CD14-positive monocyte (primary cell): ENCODE results near the gene GFOD1. TPM values are rescaled to one million over a fixed set of nuclear protein-coding genes. Genes with fewer than 3 reads are reported as not detected.

Experiments used
- DNase-seq, 3 donors: peaks; one replicate each; pipeline ENCODE4 v3.0.0-alpha.2; 2011 to 2022
- H2AFZ ChIP-seq: 2 replicates; pipeline ENCODE4 v1.6.0; 2012; ENCODE audit warnings: mild to moderate bottlenecking, low read depth, low read length, inconsistent platforms; ENCODE audit not compliant: insufficient read depth, poor library complexity, severe bottlenecking
- H3K27ac ChIP-seq, 2 donors: 1 replicate in 1 of 2; 2 replicates in 1 of 2; pipeline ENCODE4 v1.5.1; 2012 to 2013; ENCODE audit warnings: low read length in 2 of 2, control low read depth in 1 of 2, inconsistent platforms in 1 of 2, low read depth in 1 of 2, mild to moderate bottlenecking in 1 of 2
- H3K27me3 ChIP-seq, 2 donors: one replicate each; pipeline versions ENCODE4 v1.6.0 to v1.6.1; 2011 to 2013; ENCODE audit warnings: low read length in 2 of 2; ENCODE audit not compliant: control insufficient read depth in 2 of 2, insufficient read depth in 2 of 2
- H3K36me3 ChIP-seq, 2 donors: replicated peaks in 1 of 2; 1 replicate in 1 of 2; 2 replicates in 1 of 2; pipeline versions ENCODE4 v1.5.1 to v1.6.1; 2012 to 2013; ENCODE audit warnings: low read length in 2 of 2, control low read depth in 1 of 2, inconsistent platforms in 1 of 2, mild to moderate bottlenecking in 1 of 2; ENCODE audit not compliant: insufficient read depth in 2 of 2, control insufficient read depth in 1 of 2
- H3K4me1 ChIP-seq, 2 donors: 1 replicate in 1 of 2; 2 replicates in 1 of 2; pipeline versions ENCODE4 v1.5.1 to v1.6.1; 2012 to 2013; ENCODE audit warnings: low read length in 2 of 2, control low read depth in 1 of 2, inconsistent platforms in 1 of 2, mild to moderate bottlenecking in 1 of 2, moderate library complexity in 1 of 2; ENCODE audit not compliant: insufficient read depth in 2 of 2, control insufficient read depth in 1 of 2
- H3K4me2 ChIP-seq: replicated peaks from 2 replicates; pipeline ENCODE3; 2012; ENCODE audit warnings: low read length, moderate library complexity, mild to moderate bottlenecking; ENCODE audit not compliant: poor library complexity, severe bottlenecking; ENCODE audit errors: extremely low read depth
- H3K4me3 ChIP-seq, 3 experiments: fragments of 200-600 bp in 1 of 3; sonication (generic) in 1 of 3; replicated peaks in 1 of 3; 1 replicate in 2 of 3; 2 replicates in 1 of 3; pipeline ENCODE4 v1.5.1; 2011 to 2013; ENCODE audit warnings: low read length in 3 of 3, mild to moderate bottlenecking in 3 of 3, control low read depth in 2 of 3, low read depth in 2 of 3, inconsistent platforms in 1 of 3, moderate library complexity in 1 of 3
- H3K79me2 ChIP-seq: 2 replicates; pipeline ENCODE4 v1.6.0; 2012; ENCODE audit warnings: mild to moderate bottlenecking, control low read depth, inconsistent platforms, low read length, moderate library complexity; ENCODE audit not compliant: insufficient read depth
- H3K9ac ChIP-seq: 2 replicates; pipeline ENCODE4 v1.6.0; 2017; ENCODE audit warnings: low read length, mild to moderate bottlenecking; ENCODE audit not compliant: insufficient read depth, poor library complexity, severe bottlenecking
- H3K9me3 ChIP-seq, 2 donors: replicated peaks in 1 of 2; 1 replicate in 1 of 2; 2 replicates in 1 of 2; pipeline versions ENCODE4 v1.5.1 to v1.6.1; 2012 to 2013; ENCODE audit warnings: low read length in 2 of 2, control low read depth in 1 of 2; ENCODE audit not compliant: control insufficient read depth in 1 of 2, insufficient read depth in 1 of 2
- H4K20me1 ChIP-seq: 2 replicates; pipeline ENCODE4 v1.6.0; 2012; ENCODE audit warnings: mild to moderate bottlenecking, low read length, control low read depth, moderate library complexity; ENCODE audit not compliant: insufficient read depth
- H3K27ac Mint-ChIP-seq, 7 donors: one replicate each; pipeline ENCODE4 v1.8.0; 2020; ENCODE audit warnings: mild to moderate bottlenecking in 7 of 7, mixed read lengths in 7 of 7, moderate library complexity in 6 of 7, inconsistent platforms in 2 of 7
- H3K27me3 Mint-ChIP-seq, 3 donors: one replicate each; pipeline ENCODE4 v1.8.0; 2021 to 2022; ENCODE audit warnings: low read depth in 3 of 3, mild to moderate bottlenecking in 3 of 3, mixed read lengths in 3 of 3, moderate library complexity in 3 of 3, inconsistent platforms in 1 of 3
- H3K36me3 Mint-ChIP-seq, 2 donors: one replicate each; pipeline ENCODE4 v1.8.0; 2020; ENCODE audit warnings: mixed read lengths in 2 of 2, inconsistent platforms in 1 of 2, mild to moderate bottlenecking in 1 of 2
- H3K4me1 Mint-ChIP-seq: one replicate; pipeline ENCODE4 v1.8.0; 2020; ENCODE audit warnings: mild to moderate bottlenecking, mixed read lengths
- H3K4me3 Mint-ChIP-seq, 2 donors: one replicate each; pipeline ENCODE4 v1.8.0; 2020; ENCODE audit warnings: mild to moderate bottlenecking in 2 of 2, mixed read lengths in 2 of 2, moderate library complexity in 1 of 2
- H3K9me3 Mint-ChIP-seq, 7 donors: one replicate each; pipeline ENCODE4 v1.8.0; 2020 to 2022; ENCODE audit warnings: mixed read lengths in 7 of 7, mild to moderate bottlenecking in 6 of 7, moderate library complexity in 6 of 7, inconsistent platforms in 2 of 7
- CTCF ChIP-seq: fragments of 200-600 bp; IDR thresholded peaks from one replicate; pipeline ENCODE4 v1.8.0; 2022; ENCODE audit warnings: antibody characterized with exemption, mild to moderate bottlenecking
- WGBS: methylation state at CpG from one replicate; pipeline ENCODE4 v1.1.5; 2013; ENCODE audit warnings: missing lambda C conversion rate; ENCODE audit not compliant: insufficient coverage; 5-methylcytosine and 5-hydroxymethylcytosine counted together
- intact Hi-C, 2 donors: fragments of 100-400 bp; cut with micrococcal nuclease; formaldehyde crosslinking; loops; one replicate each; pipeline versions ENCODE4 v1.15.0 to v1.15.1; 2023
- polyA plus RNA-seq, 3 donors: library from polyadenylated mRNA; depleted of rRNA in 1 of 3; unstranded in 2 of 3; stranded (reverse) in 1 of 3; fragments of 300-500 nt in 2 of 3; fragments of >200 nt in 1 of 3; fragmentation: Illumina TruSeq in 2 of 3; gene quantifications; 1 replicate in 2 of 3; 2 replicates in 1 of 3; pipeline ENCODE4 v1.2.3, GENCODE V29; 2012 to 2021

The GFOD1 gene
- polyA plus RNA-seq, 3 donors, result 2.4 to 8.7 (median 2.4) TPM

- Mint-ChIP-seq H3K9me3 (peaks cover 2 to 8% (median 4%) of the 10 kb centered on the region in 7 donors), H3K4me3 (peak overlapping the region in 1 of 2 donors; percentile 39), H3K27me3 (peaks cover 0 to 3% (median 2%) of the 10 kb centered on the region in 3 donors), H3K4me1 (peaks cover 58% of the 10 kb centered on the region), H3K36me3 (peaks cover 5 to 8% of the 10 kb centered on the region in 2 donors), H3K27ac (peak overlapping the region; percentile 7 to 92 (median 81))
- Histone ChIP-seq H3K4me3 (no peak overlapping the region), H3K9ac (no peak overlapping the region), H3K36me3 (no peaks in the 10 kb centered on the region), H3K4me1 (peaks cover 50 to 59% of the 10 kb centered on the region in 2 donors), H3K27ac (peak overlapping the region in 1 of 2 donors; percentile 57), H3K27me3 (no peaks in the 10 kb centered on the region), H2AFZ (peak overlapping the region; percentile 40), H4K20me1 (no peaks in the 10 kb centered on the region), H3K4me2 (no peak overlapping the region), H3K79me2 (peaks cover 12% of the 10 kb centered on the region), H3K9me3 (no peaks in the 10 kb centered on the region)
- WGBS, result no CpG with 5 or more reads among the region's 5 CpGs
- intact Hi-C loops, result loop anchor here (5.0 to 10.0 kb wide), 3 partner anchors 40 to 303 kb away; partner anchors contain the start of genes GFOD1 (in 1 of the 2) and RANBP9 (in 1 of the 2)
- no peak for DNase-seq
- TF ChIP-seq CTCF, result no peak
These were observed 75.2 kb downstream of the GFOD1 start for GRCh38 chr6:13412211-13412610.

- Mint-ChIP-seq H3K4me3 (no peak overlapping the region), H3K27me3 (peaks cover 0 to 6% (median 2%) of the 10 kb centered on the region in 3 donors), H3K9me3 (peaks cover 2 to 8% (median 4%) of the 10 kb centered on the region in 7 donors), H3K4me1 (peaks cover 65% of the 10 kb centered on the region), H3K27ac (peak overlapping the region; percentile 73 to 92 (median 87)), H3K36me3 (peaks cover 10 to 14% of the 10 kb centered on the region in 2 donors)
- H3K9ac ChIP-seq, result no peak overlapping the region
- no peaks in the 10 kb centered on the region for H4K20me1 ChIP-seq
- no peak for TF ChIP-seq CTCF
- H3K4me1 ChIP-seq, result peaks cover 57 to 67% of the 10 kb centered on the region in 2 donors
- WGBS, result 57% methylated on average over 6 of the region's 8 CpGs
- no peak overlapping the region for H3K4me2 ChIP-seq
- H3K36me3 ChIP-seq, result no peaks in the 10 kb centered on the region
- no peaks in the 10 kb centered on the region for H3K9me3 ChIP-seq
- H3K4me3 ChIP-seq, result no peak overlapping the region
- peak overlapping the region; percentile 49 to 57 for H3K27ac ChIP-seq
- DNase-seq, result peak in 2 of 3 donors; percentile 14 to 34
- peaks cover 12% of the 10 kb centered on the region for H3K79me2 ChIP-seq
- H3K27me3 ChIP-seq, result no peaks in the 10 kb centered on the region
- intact Hi-C loops, result loop anchor here (5.0 to 10.0 kb wide), 3 partner anchors 41 to 303 kb away; partner anchors contain the start of genes GFOD1 (in 1 of the 2) and RANBP9 (in 1 of the 2)
- peak overlapping the region; percentile 52 for H2AFZ ChIP-seq
These were observed 75.9 kb downstream of the GFOD1 start for GRCh38 chr6:13411484-13411883.
